GM12892 (cell line): Measurements from ENCODE around the gene BABAM2.

Source experiments
- POLR2A ChIP-seq: IDR thresholded peaks from 2 replicates; pipeline ENCODE4 v1.6.1; 2011; ENCODE audit warnings: low read depth, low read length, control low read depth
- TAF1 ChIP-seq: IDR thresholded peaks from 2 replicates; pipeline ENCODE4 v1.6.1; 2011; ENCODE audit warnings: low read depth, mild to moderate bottlenecking, control low read depth, low read length, borderline replicate concordance

- TF ChIP-seq POLR2A: no peak
- no peak for TF ChIP-seq TAF1
Measured at GRCh38 chr2:28271231-28271918, 380.8 kb downstream of the BABAM2 start.
